GM19099 (cell line): ENCODE measurements around the gene SAMD3.

Experiments
- POLR2A ChIP-seq: IDR thresholded peaks from 3 replicates; pipeline ENCODE4 v1.6.1; 2011; ENCODE audit warnings: low read depth; ENCODE audit not compliant: insufficient read length; ENCODE audit errors: extremely low read depth

SAMD3 gene

DNA sequence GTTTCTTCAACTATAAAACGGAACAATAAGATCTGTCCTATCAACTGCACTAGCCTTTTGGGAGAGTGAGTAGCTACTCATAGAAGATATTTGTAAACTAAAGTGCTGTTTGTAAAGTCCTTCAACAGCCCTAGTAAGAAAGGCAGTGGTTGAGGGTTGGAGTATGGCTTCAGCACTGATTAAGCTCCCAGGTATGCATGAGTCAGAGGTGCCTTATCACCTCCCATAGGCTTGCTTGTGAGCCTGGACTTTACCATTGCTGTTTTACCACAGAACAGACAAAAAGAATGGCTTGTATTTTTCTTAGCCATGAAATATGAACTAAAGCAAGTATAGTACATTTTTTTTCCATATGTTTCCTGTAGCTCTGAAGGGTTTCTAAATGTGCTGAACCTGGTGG lies 44.1 kb downstream of the SAMD3 start:
- TF ChIP-seq POLR2A: no peak

DNA sequence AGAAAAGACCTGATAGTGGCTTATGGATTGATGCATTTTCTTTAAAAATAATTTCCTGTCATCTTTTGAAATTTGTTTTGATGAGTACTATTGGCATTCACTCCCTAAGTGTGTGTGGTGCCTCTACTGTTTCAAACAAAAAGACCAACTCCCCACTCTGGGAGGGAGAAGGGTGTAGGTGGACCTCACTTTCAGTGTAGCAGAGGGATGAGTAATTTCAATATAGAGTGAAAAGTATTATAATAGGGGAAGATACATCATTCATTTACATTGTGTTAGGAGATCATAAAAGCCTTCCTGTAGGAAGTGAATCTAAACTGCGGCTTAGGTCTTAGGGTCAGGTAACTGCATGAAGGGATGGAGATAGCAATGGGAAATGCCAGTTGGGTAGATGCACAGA lies 46.4 kb downstream of the SAMD3 start:
- TF ChIP-seq POLR2A: no peak

DNA sequence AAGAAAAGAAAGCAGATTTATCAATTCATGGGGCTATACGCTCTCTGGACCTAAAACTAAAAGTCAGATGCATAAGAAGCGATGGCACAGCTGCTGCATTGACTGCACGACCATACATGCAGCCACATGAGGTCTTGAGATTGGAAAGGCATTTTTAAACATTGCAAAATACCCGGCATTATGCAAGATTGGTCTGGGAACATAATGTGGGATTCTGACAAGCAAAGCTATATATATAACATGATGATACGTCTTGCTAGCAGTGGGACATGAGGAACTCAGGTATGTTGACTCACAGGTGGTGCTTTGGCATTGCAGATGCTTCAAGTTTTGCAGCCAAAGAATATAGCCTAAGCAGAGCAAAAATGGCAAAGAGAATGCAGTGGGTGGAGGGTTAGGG lies 55.1 kb downstream of the SAMD3 start:
- no peak for TF ChIP-seq POLR2A

DNA sequence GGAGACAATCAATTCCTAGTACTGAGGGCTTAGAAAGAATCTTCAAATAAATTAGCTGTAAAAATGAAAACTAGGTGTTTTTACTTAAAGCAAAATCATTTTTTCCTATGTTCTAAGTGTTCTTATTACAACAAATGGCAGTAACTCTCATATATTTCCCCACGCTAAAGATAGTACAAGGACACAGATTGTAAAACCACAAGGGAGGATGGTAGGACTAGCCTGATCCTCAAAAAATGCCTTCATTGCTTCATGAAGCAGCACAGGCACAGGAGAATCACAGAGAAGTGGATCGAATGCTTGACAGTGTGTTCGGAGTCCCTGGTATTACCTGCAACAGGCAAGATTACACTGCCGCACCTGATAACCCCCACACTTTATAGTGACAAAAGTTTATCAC lies 58.5 kb downstream of the SAMD3 start:
- TF ChIP-seq POLR2A: no peak

DNA sequence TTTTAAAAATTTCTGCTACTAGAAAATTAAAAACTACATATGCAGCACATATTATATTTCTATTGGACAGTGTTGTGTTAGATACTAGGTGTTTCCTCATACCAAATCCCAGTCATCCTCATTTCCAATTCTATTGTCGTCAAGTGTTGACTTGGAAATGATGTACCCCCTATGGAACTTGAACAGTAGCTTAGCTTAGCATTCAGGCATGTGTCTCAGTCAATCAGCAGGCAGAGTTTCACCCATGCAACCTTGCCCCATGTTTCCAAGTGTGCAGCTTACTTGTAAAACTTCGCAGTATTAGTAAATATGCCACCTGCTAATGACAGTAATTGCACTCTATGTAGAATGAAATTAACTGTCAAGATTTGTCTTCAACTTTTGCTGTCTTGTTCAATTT lies 59.5 kb downstream of the SAMD3 start:
- no peak for TF ChIP-seq POLR2A

DNA sequence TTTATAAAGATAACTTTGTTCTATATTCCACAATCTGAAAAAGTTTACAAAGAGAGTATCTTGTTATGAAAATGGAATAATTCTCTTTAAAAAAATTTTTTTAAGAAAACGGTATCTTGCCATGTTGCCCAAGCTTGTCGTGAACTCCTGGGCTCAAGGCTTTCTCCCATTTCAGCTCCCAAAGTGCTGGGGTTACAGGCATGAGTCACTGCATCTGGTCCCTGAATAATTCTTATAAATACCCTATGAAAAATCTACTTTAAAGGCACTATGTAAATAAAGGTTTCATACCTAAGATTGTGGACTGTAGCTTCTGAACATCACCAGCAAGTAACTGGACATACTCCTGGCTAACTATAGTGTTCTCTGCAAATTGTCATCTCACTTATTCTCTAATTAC lies 60.3 kb downstream of the SAMD3 start:
- no peak for TF ChIP-seq POLR2A

DNA sequence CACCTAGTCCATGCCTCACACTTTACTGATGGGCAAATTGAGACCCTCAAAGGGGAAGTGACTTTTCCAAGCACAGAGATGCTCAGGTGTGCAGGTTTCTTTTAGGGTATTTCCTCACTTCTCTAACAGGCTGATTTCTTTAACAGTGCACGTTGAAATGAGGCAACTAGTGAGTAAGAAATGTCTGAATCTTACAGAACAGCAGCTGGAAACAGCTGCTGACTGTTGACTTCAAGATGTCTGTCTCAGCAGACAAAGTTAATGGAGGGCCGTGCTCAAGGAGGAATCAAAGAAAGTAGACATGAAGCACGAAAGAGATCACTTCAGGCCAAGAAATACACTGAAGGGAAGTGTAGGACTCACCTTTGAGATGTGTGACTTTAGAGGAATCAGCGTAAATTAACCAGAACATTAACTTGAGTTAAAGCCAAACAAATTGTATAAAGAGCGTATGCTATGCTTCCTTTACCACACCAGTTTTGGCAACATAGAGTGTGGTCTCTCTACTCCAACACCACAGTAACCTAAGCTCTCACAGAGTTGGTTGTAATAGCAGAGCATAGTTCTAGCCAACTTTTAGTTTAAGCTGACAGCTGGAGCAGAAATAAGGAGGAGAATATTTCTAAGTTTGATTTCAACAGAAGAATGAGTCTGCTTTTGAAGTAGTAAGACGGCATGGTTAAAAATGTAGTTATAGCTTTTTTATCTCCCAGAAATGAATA lies 60.9 kb downstream of the SAMD3 start:
- TF ChIP-seq POLR2A: no peak

DNA sequence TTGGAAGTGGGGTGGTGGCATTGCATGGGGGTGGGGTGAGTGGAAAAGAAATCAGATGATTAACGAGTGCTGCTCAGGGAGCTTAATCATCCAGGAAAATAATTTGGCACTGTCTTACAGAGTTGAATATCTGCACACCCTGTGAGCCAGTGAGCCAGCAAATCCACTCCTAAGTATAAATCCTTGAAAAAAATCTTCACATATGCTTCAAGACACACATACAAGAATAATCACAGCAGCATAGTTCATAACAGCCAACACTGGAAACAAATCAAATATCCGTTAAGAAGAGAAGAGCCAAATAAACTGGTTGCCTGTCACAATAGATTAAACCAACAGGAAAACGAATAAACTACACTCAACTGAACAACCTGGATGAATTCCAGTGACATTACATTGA lies 62.8 kb downstream of the SAMD3 start:
- TF ChIP-seq POLR2A: no peak

DNA sequence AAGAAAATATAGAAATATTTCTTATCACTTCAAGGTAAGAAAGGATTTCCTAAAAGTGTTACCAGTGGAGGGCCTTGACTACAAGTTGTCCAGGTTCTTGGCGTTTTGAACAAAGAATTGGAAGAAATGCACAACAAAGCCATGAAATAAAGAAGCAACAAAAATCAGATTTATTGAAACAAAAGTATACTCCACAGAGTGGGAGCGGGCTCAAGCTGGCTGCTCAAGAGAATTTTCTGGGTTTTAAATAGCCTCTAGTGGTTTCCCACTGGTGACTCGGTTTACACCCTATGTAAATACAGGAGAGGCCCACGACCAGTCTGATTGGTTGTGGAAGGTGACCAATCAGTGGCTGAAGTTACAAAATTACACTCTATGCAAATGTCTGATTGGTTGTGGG lies 64.2 kb downstream of the SAMD3 start:
- TF ChIP-seq POLR2A: no peak

DNA sequence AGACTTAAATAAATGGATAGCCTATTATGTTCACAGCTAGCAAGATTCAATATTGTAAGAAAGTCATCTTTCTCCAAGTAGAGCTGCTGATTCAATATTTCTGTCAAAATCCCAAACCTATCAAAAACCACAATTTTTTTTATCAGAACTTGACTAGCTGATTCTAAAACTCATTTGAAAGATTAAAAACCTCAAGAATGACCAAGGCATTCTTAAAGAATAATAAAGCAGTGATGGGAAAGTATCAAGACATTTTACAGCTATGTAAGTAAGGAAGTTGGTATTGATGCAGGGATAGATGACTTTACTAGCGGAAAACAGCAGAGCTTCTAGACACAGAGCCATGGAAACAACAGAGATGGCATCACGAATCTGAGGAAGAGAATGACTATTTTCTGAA lies 64.7 kb downstream of the SAMD3 start:
- TF ChIP-seq POLR2A: no peak

DNA sequence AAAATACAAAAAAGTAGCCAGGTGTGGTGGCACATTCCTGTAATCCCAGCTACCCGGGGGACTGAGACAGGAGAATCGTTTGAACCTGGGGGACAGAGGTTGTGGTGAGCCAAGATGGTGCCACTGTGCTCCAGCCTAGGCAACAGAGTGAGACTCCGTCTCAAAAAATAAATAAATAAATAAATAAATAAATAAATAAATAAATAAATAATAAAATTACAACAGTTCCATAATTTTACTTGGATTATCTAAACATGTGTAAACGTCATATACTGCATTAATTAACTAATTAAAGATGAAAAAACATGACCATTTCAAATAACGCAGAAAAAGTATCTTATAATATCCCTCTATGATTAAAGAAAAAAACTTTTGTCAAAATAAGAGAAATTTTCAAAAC lies 65.8 kb downstream of the SAMD3 start:
- TF ChIP-seq POLR2A: no peak

DNA sequence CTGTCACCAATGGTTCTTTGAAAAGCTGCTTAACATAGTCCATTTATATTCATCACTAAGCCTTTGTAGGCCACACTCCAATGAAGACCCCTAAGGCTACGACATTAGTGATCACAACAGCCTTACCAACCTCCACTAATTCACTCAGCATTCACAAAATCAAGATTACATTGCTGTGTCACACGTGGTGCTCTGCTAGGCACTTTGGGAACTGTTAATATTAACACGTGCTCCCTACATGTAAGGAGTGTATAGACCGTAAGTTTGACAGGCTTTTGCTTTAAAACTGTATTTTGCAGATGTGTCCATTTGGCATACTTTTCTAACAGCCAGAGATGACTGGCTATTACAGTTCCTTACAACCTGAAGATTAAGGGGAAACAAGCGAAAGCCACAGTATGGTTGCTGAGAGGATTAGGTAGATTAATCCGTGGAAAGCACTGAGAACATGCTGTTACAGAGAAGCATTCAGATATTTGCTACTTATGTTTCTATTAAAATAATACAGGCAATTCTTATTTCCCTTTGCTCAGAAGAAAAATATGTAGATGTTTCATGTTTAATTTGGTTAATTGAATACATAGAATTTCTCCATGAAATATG lies 69.7 kb downstream of the SAMD3 start:
- TF ChIP-seq POLR2A: no peak

DNA sequence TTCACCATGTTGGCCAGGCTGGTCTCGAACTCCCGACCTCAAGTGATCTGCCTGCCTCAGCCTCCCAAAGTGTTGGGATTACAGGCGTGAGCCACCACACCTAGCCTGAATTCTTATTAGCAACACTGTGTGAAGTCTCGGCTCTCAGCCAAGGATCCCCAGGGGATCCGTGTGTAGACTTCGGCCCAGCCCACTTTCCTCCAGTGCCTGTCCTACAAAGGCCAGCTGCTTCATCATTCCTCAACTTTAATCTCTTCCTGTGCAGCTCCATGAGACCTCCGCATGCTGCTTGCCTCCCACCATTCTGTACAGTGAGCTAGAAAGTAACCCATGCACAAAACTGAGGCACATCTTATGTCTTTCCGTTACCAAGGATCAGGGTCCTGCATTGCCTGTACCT lies 71.8 kb downstream of the SAMD3 start:
- TF ChIP-seq POLR2A: no peak

DNA sequence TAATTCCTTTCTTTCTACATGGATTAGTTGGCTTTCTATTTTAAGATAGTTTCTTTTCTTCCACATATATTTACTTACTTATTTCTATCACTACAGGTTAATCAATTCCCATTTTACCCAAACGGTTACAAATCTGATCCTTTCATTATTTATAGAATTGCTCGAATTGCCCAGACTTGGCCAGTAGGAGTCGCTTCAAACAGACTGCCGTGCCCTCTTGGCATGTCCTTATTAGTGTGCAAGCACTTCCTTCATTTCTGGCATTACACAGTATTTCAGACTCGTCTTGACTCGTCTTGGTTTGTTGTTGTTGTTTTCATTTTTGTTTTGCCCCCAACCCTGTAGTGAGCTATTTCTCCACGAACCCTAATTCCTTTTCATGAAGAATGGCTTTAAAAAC lies 74.6 kb downstream of the SAMD3 start:
- TF ChIP-seq POLR2A: no peak

DNA sequence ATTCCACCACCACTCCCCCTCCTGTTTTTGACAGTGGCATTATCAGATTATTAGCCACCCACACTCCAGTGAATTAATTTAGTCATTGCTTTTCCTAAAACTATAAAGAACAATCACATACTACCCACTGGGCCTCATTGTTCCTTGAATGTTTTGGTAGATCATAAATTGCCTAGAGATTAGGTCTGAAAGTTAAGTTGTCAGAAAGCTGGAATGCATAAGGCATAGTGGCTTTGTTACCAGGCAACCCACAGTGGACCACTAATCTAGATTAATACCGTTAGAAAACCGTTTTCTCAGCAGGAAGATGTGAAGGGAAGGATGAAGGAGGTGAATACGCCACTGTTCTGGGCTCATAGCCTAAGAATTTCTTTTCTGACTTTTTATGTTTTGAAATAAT lies 75.6 kb downstream of the SAMD3 start:
- TF ChIP-seq POLR2A: no peak

DNA sequence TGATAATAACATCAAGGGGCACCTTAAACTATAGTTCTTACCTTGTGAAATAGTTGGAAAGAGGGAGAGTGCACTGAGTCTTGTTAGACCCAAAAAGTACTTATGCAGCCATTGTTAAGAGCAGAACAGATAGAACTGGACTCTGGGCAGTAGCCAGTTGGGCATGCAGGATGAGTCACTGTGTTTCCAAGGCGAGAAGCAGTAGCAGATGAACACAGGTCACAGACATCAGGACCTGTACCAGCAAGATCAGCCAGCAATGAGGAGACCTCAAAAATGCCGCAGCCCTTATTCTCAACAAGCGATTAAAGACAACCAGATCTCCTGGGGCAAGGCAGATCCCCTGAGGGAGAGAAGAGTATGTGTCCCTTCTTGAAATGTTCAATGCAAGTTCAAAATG lies 79.0 kb downstream of the SAMD3 start:
- no peak for TF ChIP-seq POLR2A

DNA sequence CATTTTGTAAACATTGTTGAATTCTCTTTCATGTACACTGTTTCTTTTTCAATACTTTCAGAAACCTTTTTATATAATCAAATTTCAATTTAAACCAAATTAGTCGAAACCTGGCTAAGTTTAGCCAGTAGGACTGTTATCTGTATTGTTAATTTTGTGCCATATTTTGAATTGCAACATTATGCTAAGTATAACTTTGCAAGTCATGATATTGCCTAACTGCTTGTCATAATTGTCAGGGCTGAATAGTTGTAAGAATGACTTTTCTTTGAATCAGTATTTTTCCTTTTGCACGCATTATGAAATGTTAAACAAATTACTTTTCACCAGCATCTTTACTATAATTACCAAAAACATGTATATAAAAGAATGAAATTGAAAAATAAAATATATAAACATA lies 82.7 kb downstream of the SAMD3 start:
- TF ChIP-seq POLR2A: no peak
